ENCODE measurements around the gene RTP3. TPM values are rescaled to one million over a fixed set of nuclear protein-coding genes. Genes with fewer than 3 reads are reported as not detected.
A peak's percentile ranks its signal among the peaks of the same experiment; 100 is the strongest.

RTP3 gene
- not detected in 2 replicates for total RNA-seq
- long read RNA-seq = 0 reads

DNA sequence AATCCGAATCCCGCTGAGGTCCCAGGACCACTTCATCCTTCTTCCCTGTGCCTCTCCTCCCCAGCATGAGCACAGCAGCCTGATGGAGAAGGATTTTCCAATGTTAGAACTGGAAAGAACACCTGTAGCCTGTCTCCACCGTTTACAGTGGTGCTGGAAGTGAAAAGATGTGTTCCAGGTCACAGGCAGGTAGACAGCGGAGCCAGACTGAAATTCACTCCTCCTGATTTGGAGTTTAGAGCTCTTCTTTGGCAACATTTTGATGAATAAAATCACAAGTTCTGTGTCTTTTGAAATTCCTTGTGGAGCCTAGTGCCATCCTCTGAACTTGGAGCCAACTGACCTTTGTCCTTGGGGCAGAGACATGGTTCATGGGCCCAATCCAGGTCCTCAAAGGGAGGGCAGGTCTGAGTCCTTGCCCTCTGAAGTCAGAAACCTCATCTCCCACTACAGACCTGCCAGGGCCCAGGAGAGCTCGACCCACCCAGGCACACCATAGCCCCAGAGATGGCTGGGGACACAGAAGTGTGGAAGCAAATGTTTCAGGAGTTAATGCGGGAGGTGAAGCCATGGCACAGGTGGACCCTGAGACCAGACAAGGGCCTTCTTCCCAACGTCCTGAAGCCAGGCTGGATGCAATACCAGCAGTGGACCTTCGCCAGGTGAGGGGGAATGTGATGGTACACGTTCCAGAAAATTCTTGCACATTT lies at the start of gene RTP3:
TSS of gene RTP3 (plus strand) at position 421 of the 710 bp plus-strand sequence. CDS start at position 508, 87 bp downstream.
- no peak for TF ChIP-seq CTCF (IDR thresholded peaks at IDR 0.05; ENCODE audit: unreplicated experiment)
- Mint-ChIP-seq H3K4me3 (ENCODE audit: low read depth) (no peak within 1 kb of the TSS), H3K27ac (no peak within 1 kb of the TSS), H3K36me3 (ENCODE audit: insufficient read depth) (peaks cover 1% of the 10 kb centered on the region), H3K4me1 (ENCODE audit: low read depth) (no peaks in the 10 kb centered on the region), H3K9me3 (ENCODE audit: low read depth) (no peaks in the 10 kb centered on the region), H3K27me3 (peaks cover 3% of the 10 kb centered on the region)
- DNase-seq (ENCODE audit: low spot score, unreplicated experiment) = no peak

DNA sequence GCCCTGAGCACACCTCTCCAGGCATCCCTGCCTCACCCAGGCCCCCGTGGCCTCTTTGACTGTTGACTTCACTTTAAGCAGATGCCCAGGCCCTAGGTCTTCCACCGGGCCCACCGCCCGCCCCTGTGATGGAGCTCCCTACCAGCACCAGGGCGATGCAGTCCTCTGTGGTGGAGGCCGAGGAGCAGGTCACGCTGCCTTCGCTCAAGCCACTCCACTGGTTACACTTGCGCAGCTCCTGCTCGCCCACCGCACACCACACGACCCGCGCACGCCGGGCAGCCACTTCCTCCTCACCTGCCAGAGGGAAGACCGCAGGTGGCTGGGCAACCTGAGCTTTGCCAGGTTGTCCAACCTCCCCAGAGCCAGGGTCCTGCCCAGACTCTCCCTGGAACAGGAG lies 49.1 kb upstream of the RTP3 start:
- H3K9me3 Mint-ChIP-seq (ENCODE audit: low read depth) = no peaks in the 10 kb centered on the region
- H3K27ac Mint-ChIP-seq = no peak overlapping the region

DNA sequence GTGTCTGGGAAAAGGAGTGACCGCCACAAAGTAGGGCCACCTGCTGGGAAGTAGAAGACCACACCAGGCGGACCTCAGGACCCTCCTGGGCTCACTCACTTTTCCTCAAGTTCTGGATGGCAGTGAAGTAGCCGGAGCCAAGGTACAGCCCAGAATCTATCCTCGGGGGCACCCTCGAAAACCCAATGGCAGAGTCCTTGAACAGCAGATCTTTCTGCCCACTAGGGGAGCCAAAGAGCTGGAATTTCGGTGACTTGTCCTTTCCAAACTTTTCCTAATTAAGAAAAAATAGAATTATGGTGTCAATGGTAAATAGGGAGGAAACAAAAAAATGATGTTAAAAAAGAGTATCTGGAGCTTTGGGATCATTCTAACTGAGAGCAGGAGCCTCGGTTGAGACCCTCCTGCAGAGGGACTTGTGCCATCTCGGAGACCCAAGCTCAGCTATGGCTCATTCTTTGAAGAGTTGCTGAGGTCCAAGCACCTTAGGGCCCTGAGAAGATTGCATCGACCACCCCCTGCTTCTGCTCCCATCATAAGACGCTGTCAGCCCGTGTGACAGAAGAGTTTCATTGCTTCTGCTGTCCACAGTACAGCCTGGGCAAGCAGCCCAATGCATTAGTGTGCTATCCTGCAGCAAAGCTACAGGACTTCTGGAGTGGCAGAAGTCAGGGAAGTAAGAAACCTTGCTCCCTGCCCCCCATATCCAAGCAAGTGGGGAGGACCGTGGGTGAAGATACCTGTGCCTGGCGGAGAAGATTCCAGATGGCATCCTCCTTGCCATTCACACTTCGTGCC lies 47.8 kb upstream of the RTP3 start:
- Mint-ChIP-seq H3K27me3 (peaks cover 23% of the 10 kb centered on the region), H3K9me3 (ENCODE audit: low read depth) (no peaks in the 10 kb centered on the region), H3K4me1 (ENCODE audit: low read depth) (no peaks in the 10 kb centered on the region), H3K27ac (no peak overlapping the region), H3K36me3 (ENCODE audit: insufficient read depth) (no peaks in the 10 kb centered on the region), H3K4me3 (ENCODE audit: low read depth) (no peak overlapping the region)
- peak; percentile 62 for TF ChIP-seq CTCF (IDR thresholded peaks at IDR 0.05; ENCODE audit: unreplicated experiment)
- no peak for DNase-seq (ENCODE audit: low spot score, unreplicated experiment)

More for the DNA sequence above, 49.1 kb upstream of the RTP3 start:
- Mint-ChIP-seq H3K36me3 (ENCODE audit: insufficient read depth) (no peaks in the 10 kb centered on the region), H3K4me1 (ENCODE audit: low read depth) (no peaks in the 10 kb centered on the region), H3K27me3 (peaks cover 18% of the 10 kb centered on the region), H3K4me3 (ENCODE audit: low read depth) (no peak overlapping the region)
- TF ChIP-seq CTCF (IDR thresholded peaks at IDR 0.05; ENCODE audit: unreplicated experiment) = no peak
- no peak for DNase-seq (ENCODE audit: low spot score, unreplicated experiment)

DNA sequence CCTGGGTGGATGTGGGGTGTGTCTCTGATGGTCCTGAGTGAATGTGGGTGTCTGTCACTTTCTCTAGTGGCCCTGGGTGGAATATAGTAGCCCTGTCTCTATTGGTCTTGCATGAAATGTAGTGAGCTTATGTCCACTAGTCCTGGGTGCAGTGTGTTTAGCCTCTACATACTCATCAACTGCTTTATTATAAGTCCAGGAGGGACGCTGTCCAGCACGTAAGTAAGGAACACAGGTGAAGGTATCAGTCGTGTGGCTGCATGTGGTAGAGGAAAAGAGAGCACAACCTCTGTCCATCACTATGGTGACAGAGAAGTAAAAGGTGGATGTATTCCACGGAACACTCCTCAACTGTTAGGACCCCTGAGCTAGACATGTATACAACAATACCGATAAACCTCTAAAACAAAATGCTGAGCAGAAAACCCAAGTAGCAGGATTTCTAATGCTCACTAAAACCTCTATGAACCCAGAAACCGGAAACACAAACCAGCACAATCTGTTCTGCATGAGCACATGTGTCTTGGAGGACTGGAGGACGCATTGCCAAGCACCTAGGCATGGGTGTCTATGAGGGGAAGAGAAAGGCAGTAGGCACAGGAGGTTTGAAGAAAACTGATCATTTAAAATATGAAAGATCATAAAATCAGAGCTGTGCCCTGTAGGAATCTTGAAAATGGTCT lies 44.1 kb upstream of the RTP3 start:
- TF ChIP-seq CTCF (IDR thresholded peaks at IDR 0.05; ENCODE audit: unreplicated experiment) = no peak
- Mint-ChIP-seq H3K27me3 (peaks cover 17% of the 10 kb centered on the region), H3K36me3 (ENCODE audit: insufficient read depth) (no peaks in the 10 kb centered on the region), H3K9me3 (ENCODE audit: low read depth) (no peaks in the 10 kb centered on the region), H3K4me1 (ENCODE audit: low read depth) (no peaks in the 10 kb centered on the region), H3K27ac (no peak overlapping the region), H3K4me3 (ENCODE audit: low read depth) (no peak overlapping the region)
- no peak for DNase-seq (ENCODE audit: low spot score, unreplicated experiment)

- peaks cover 18% of the 10 kb centered on the region for H3K27me3 Mint-ChIP-seq
- H3K9me3 Mint-ChIP-seq (ENCODE audit: low read depth) = no peaks in the 10 kb centered on the region
- no peak for DNase-seq (ENCODE audit: low spot score, unreplicated experiment)
- H3K36me3 Mint-ChIP-seq (ENCODE audit: insufficient read depth) = no peaks in the 10 kb centered on the region
- H3K27ac Mint-ChIP-seq = no peak overlapping the region
- no peak overlapping the region for H3K4me3 Mint-ChIP-seq (ENCODE audit: low read depth)
- no peak for TF ChIP-seq CTCF (IDR thresholded peaks at IDR 0.05; ENCODE audit: unreplicated experiment)
- H3K4me1 Mint-ChIP-seq (ENCODE audit: low read depth) = no peaks in the 10 kb centered on the region
Observed at GRCh38 chr3:46454209-46454595, 43.6 kb upstream of the RTP3 start.

Data from progenitor cell of endocrine pancreas (in vitro differentiated cells).